GM21825 (cell line): ENCODE measurements around the gene DDX1.
"Not testable (repeated sequence)": the region's sequence is repeated elsewhere in the genome, so short reads cannot be mapped to it uniquely, and the experiment has no call there.

Experiments used
- ATAC-seq: cut with Tn5 transposase; IDR thresholded peaks from one replicate; pipeline ENCODE4 v1.9.1; 2021; ENCODE audit warnings: mild to moderate bottlenecking, moderate library complexity; ENCODE audit not compliant: unreplicated experiment

Gene DDX1

DNA sequence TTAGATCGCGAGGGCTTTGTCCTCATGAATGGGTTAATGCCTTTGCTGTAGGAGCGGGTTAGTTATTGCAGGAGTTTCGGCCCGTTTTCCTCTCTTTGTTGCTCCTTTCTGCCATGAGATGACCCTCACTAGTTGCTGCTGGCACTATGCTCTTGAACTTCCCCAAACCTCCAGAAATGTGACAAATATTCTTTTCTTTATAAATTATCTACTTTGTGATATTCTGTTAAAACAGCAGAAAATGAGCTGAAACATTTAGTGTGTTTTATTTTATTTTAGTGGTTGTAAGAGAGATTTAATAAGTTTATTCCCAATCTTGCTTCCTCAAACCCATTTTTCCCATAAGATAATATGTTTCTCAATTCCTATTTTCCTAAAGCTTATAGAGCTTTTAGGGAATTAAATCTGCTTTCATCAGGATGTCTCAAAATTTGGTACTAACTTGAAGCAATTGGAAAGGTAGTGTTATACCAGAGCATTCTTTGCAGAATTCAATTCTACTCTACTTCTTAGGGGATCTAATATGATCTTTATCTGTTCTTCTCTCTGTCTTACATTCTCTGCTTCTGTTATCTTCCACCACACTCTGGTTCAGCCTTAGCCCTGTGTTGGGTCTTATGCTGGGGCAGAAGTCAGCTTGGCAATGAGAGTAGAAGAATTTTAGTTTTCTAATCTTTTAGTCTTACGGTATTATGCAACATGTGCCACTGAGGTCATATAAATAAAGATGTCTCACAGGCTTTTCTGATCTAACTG lies 23.1 kb downstream of the DDX1 start:
- ATAC-seq: no peak

GRCh38 chr2:15615301-15615920 lies 23.7 kb downstream of the DDX1 start:
- no peak for ATAC-seq

GRCh38 chr2:15616429-15616828 lies 24.8 kb downstream of the DDX1 start:
- no peak for ATAC-seq

GRCh38 chr2:15616850-15617777 lies 25.4 kb downstream of the DDX1 start:
- ATAC-seq: no peak

DNA sequence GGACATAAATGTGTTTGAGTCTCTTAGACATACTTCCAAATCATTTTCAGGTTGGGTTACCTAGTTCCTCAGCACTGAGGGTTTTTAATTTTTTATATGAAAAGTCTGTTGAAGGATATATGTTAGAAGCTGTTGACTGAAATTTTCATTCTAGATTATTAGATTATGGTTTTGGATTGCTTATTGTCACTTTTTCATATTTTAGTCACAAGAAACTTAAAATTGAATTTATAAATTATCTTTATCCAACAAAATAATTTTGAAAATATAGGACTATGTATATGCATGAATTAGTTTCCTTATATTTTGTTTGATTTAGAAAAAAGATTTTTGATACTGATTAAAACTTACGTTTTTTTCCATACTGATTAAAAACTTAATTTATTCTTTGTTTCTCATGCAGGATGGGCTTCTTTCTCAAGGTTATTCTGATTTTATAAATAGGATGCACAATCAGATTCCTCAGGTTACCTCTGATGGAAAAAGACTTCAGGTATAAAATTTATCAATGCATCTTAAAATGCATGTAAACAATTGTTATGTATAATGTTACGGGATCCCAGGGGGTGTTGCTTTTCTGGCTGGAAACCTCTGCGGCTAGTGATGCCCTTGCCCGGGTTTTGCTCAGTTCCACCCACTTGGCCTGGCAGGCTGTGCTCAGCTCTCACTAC lies 26.2 kb downstream of the DDX1 start:
- no peak for ATAC-seq

DNA sequence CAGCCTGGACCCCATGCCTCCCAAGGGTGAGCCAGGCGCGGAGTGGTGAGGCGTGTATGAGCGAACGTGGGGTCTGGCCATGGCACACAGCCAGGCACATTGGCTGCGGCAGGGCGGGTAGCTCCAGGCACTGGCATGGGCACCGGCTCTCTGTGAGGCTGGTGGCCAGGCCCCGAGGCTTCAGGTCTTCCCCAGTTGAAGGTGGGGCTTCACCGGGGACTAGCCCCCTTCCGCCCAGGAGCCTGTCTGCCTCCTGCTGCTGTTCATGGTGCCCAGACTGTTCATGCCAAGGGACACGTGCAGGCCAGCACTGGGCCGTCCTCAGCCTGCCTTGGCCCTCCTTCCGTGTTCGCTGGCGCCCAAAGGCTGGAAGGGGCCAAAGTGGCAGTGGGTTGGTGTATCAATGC lies 26.8 kb downstream of the DDX1 start:
- no peak for ATAC-seq

DNA sequence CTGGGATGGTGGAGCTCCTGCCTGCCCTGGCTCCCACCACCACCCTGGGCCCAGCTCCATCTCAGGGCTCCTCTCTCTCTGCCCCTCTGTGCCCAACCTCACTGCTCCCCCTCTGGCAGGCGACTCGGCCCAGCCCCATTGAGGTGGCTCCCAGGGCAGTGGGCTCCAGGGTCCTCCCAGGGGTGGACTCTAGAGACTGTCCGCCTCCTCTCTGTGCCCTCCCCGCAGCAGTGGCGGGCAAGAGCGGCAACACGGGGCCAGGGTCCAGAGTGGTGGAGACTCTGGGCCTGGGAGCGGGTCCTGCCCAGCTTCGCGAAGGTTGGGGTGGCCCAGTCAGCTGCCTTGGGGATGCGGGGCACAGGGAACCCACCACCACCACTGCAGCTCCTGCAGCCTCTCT lies 27.4 kb downstream of the DDX1 start:
- no peak for ATAC-seq

DNA sequence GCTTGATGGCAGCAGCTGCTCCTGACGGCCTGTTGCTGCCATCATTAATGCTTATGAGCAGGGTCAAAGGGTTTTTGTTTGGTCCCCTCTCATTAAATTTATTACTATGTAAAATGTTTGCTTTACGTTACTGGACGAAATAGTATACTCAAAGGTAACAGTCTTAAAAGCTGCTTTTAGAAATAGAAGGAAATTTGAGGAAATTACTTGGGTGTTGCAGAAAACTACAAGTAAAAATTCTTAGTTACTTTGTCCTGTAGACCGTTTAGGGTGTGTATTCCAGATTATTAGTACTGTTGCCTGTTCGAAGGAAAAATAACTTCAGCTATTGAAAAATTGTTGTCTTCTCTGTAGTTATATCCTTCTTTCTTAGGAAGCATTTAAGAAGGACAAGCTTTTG lies 27.8 kb downstream of the DDX1 start:
- ATAC-seq: no peak

DNA sequence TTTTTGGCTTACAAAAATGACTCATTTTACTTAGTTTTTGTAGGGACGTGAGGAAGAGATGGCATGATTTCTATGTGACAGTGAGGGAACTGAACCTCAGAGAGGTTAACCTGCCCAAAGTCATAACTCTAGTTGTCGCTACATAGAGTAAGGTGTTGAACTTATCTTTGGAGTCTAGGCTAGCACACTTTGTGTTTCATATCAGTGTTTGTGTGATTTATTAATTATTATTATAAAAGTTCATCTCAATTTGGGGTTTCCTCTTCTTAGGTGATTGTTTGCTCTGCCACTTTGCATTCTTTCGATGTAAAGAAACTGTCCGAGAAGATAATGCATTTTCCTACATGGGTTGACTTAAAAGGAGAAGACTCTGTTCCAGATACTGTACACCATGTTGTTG lies 28.3 kb downstream of the DDX1 start:
- no peak for ATAC-seq

- no peak for ATAC-seq
Measured at GRCh38 chr2:15620340-15620739, 28.7 kb downstream of the DDX1 start.

- no peak for ATAC-seq
Measured at GRCh38 chr2:15620857-15621471, 29.3 kb downstream of the DDX1 start.

- ATAC-seq: not testable (repeated sequence)
Measured at GRCh38 chr2:15621472-15621870, 29.8 kb downstream of the DDX1 start.

DNA sequence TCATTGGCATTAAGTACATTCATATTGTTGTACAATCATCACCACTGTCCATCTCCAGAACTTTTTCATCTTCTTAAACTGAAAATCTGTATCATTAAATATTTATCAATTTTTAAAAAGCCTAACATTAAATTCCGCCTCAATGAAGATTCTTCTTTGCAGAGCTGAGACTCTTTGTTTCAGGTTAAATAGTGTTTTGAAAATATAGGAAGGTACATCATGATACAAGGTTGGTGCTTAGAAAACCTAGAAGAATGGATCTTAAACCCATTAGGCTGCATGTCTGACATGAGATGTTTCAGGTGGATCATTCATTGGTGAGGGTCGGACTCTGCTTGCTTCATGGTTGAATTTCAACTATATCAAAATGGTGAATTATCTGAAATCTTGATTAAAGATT lies 30.5 kb downstream of the DDX1 start:
- ATAC-seq: no peak

- ATAC-seq: no peak
Measured at GRCh38 chr2:15622614-15623480, 31.2 kb downstream of the DDX1 start.

- ATAC-seq: no peak
Measured at GRCh38 chr2:15623481-15623796, 31.8 kb downstream of the DDX1 start.

- no peak for ATAC-seq
Measured at GRCh38 chr2:15623898-15624541, 32.4 kb downstream of the DDX1 start.

DNA sequence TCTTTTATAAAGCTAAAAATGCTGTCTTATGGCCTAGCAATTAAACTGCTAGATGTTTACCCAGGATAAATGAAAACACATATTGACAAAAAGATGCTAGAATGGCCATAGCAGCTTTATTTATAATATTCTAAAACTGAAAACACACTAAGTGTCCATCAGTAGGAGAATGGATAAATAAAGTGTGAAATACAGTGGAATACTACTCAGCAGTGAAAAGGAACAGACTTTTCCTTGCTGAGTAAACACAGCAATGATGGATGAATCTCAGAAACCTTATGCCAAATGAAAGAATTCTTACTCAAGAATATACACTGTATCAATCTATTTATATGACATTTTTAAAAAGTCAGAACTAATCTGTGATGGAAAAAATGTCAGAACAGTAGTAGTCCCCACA lies 33.2 kb downstream of the DDX1 start:
- ATAC-seq: no peak

GRCh38 chr2:15625344-15626036 lies 33.8 kb downstream of the DDX1 start:
- no peak for ATAC-seq

- ATAC-seq: no peak
Measured at GRCh38 chr2:15626126-15626525, 34.5 kb downstream of the DDX1 start.
